Testis (tissue), 2 donors: Measurements from ENCODE around the gene WNK2.

ENCODE experiments used
- POLR2A ChIP-seq: fragments of 450-650 bp; IDR thresholded peaks from one replicate; pipeline ENCODE4 v1.6.1; 2017; ENCODE audit warnings: antibody characterized with exemption, mild to moderate bottlenecking, moderate library complexity
- TF ChIP-seq, protein P1 (sequence below), 3 experiments: fragments of 450-650 bp in 2 of 3; fragments of 200-600 bp in 1 of 3; sonication (generic) in 1 of 3; IDR thresholded peaks; one replicate each; pipeline ENCODE4 v1.5.1; 2016 to 2019; ENCODE audit warnings: antibody characterized with exemption in 3 of 3, mild to moderate bottlenecking in 2 of 3, moderate library complexity in 1 of 3

DNA sequence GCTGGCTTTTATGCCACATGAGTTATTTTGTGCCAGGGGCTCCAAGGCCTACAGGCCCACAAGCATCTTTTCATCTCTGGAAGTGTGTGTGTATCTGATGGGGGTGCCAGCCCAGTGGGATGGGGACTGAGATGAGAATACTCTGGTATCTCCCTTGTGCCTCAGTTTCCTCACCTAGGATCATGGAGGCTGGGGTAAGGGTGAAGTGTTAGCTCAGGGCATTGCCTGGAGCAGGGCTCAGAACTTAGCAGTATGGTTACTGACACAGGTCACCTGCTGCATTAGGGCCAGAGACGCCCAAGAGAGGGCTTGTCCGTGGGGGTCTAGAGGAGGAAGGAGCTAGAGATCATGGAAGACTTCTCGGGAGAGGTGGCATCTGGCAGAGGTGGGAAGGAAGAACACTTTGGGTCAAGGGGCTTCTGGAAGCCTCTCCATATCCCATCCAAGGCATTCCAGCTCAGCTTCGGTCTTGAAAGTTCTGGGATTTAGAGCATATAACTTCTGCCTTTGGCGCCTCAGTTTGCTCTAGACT lies 742 bp upstream of the WNK2 start:
- TF ChIP-seq, protein P1, sequence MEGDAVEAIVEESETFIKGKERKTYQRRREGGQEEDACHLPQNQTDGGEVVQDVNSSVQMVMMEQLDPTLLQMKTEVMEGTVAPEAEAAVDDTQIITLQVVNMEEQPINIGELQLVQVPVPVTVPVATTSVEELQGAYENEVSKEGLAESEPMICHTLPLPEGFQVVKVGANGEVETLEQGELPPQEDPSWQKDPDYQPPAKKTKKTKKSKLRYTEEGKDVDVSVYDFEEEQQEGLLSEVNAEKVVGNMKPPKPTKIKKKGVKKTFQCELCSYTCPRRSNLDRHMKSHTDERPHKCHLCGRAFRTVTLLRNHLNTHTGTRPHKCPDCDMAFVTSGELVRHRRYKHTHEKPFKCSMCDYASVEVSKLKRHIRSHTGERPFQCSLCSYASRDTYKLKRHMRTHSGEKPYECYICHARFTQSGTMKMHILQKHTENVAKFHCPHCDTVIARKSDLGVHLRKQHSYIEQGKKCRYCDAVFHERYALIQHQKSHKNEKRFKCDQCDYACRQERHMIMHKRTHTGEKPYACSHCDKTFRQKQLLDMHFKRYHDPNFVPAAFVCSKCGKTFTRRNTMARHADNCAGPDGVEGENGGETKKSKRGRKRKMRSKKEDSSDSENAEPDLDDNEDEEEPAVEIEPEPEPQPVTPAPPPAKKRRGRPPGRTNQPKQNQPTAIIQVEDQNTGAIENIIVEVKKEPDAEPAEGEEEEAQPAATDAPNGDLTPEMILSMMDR (IDR thresholded peaks at IDR 0.05) = no peak
- no peak for TF ChIP-seq POLR2A
